KOPT-K1 (cell line): ENCODE results near the gene SNRNP200.

ENCODE experiments used
- H3K27ac ChIP-seq: fragments of 200-600 bp; sonication (generic); 2 replicates; pipeline ENCODE4 v1.5.1; 2016; ENCODE audit warnings: antibody characterized with exemption, mild to moderate bottlenecking, low read depth, low read length; ENCODE audit not compliant: poor library complexity, severe bottlenecking
- H3K36me3 ChIP-seq: fragments of 200-600 bp; sonication (generic); 2 replicates; pipeline ENCODE4 v1.5.1; 2017; ENCODE audit warnings: antibody characterized with exemption, mild to moderate bottlenecking, low read length, moderate library complexity; ENCODE audit not compliant: insufficient read depth
- H3K9me3 ChIP-seq: fragments of 200-600 bp; sonication (generic); 2 replicates; pipeline ENCODE4 v1.5.1; 2017; ENCODE audit warnings: antibody characterized with exemption, low read length, mild to moderate bottlenecking; ENCODE audit not compliant: insufficient read depth, poor library complexity, severe bottlenecking

Gene SNRNP200

GRCh38 chr2:96238266-96238665 lies 67.1 kb downstream of the SNRNP200 start:
- no peaks in the 10 kb centered on the region for H3K36me3 ChIP-seq
- no peak overlapping the region for H3K27ac ChIP-seq
- no peaks in the 10 kb centered on the region for H3K9me3 ChIP-seq

DNA sequence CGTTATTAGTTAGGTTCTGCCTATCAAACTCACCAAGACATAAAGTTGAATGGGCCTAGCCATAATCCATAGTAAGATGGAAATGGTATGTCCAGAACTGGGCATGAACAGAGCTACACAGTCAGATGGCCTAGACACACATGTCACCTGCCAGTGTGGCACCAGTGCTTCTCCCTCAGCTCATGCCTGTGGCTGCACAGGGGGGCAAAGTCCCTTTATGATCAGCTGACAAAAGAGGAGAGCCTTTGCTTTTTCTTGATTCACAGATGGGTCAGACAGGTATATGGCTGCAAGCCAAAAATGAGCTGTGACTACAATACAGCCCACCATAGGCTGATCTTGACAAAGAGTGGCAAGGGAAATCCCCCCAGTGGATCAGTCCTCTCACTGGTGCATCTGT lies 68.5 kb downstream of the SNRNP200 start:
- Histone ChIP-seq H3K27ac (no peak overlapping the region), H3K36me3 (no peaks in the 10 kb centered on the region), H3K9me3 (no peaks in the 10 kb centered on the region)

DNA sequence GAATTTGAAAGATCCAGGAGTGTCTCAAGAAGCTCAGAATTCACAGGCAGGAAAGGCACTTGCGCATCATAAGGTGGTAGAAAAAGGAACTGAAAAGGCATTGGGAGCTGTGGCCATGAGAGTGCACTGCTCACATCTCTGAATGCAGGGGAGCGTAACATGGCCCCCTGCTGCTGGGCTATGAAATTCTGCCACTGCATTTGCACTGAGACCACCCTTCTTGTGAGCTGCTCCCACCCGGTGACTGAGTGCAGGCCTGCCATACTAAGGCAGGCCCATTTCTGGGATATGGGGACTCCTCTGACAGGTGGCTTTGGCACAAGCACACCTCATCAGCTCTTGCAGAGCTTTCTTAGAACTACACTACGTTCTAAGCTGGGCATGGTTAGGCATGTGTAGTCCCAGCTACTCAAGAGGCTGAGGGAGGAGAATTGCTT lies 71.4 kb downstream of the SNRNP200 start:
- Histone ChIP-seq H3K36me3 (no peaks in the 10 kb centered on the region), H3K9me3 (no peaks in the 10 kb centered on the region), H3K27ac (no peak overlapping the region)

GRCh38 chr2:96233436-96233835 lies 71.9 kb downstream of the SNRNP200 start:
- no peak overlapping the region for H3K27ac ChIP-seq
- H3K36me3 ChIP-seq, result no peaks in the 10 kb centered on the region
- no peaks in the 10 kb centered on the region for H3K9me3 ChIP-seq

DNA sequence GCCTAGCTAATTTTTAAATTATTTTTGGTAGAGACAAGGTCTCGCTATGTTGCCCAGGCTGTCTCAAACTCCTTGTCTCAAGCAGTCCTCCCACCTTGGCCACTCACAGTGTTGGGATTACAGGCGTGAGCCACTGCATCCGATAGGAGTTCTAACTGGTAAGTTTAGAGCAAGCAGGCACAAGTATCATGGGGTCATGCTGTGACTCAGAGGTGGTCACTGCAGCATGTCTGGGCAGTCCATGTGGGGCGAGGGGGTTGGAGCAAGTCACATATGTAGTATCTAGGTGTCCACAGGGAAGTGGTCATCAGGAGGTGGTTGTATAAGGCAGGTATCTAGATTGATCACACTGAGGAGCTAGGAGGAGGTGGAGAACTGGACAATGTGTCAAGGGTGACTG lies 74.0 kb downstream of the SNRNP200 start:
- H3K36me3 ChIP-seq, result no peaks in the 10 kb centered on the region
- no peaks in the 10 kb centered on the region for H3K9me3 ChIP-seq
- H3K27ac ChIP-seq, result no peak overlapping the region

DNA sequence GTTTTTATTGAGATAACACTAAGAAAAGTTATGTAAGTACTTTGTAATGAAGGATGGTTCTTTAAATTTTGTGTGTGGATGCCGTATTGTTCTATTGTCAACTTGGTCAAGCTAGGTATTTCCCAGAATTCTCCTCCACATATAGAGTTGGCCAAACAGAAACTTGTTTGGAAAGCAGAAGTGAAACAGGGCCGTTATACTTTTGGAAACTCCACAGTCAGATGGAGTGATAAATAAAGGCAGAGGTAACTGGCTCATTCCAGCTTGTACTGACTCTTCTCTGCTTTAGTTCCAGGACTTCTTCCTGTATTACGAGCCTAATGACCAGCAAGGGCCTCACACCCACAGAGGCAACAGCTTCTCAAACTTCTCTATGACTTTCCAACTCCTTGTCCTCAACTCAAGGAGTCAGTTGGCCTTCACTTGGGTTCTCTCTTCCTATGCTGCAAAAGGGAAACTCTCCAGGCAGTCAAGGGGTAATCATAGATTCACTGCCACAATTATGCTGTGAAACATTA lies 80.3 kb downstream of the SNRNP200 start:
- no peaks in the 10 kb centered on the region for H3K36me3 ChIP-seq
- H3K27ac ChIP-seq, result no peak overlapping the region
- no peaks in the 10 kb centered on the region for H3K9me3 ChIP-seq
